ENCODE results near the gene TMEM269.
A peak's percentile ranks its signal among the peaks of the same experiment; 100 is the strongest.
"Not testable (repeated sequence)": the region's sequence is repeated elsewhere in the genome, so short reads cannot be mapped to it uniquely, and the experiment has no call there.

The TMEM269 gene

GRCh38 chr1:42750041-42750440, 34.8 kb upstream of the TMEM269 start:
- no peak for DNase-seq
- Histone ChIP-seq H3K79me2 (ENCODE audit: control insufficient read depth, insufficient read depth, low read length) (no peaks in the 10 kb centered on the region), H3K27me3 (ENCODE audit: insufficient read depth, low read length, poor library complexity) (no peaks in the 10 kb centered on the region), H3K4me1 (ENCODE audit: control insufficient read depth, low read depth, low read length) (no peaks in the 10 kb centered on the region), H4K8ac (ENCODE audit: low read depth, low read length) (no peak overlapping the region), H3K36me3 (ENCODE audit: control insufficient read depth, insufficient read depth, low read length) (peaks cover 23% of the 10 kb centered on the region), H3K4me3 (ENCODE audit: low read length) (no peak overlapping the region), H3K23ac (ENCODE audit: low read length) (no peak overlapping the region), H3K56ac (ENCODE audit: low read length) (no peak overlapping the region), H2AK5ac (ENCODE audit: low read length) (no peak overlapping the region), H3K4me2 (ENCODE audit: low read length) (no peak overlapping the region), H4K5ac (ENCODE audit: low read length) (no peak overlapping the region), H2BK5ac (ENCODE audit: low read length) (no peak overlapping the region), H2BK120ac (ENCODE audit: low read depth, low read length) (no peak overlapping the region), H3K79me1 (ENCODE audit: low read length) (no peaks in the 10 kb centered on the region), H2BK15ac (replicated peaks; ENCODE audit: low read depth) (no peak overlapping the region), H3K9ac (ENCODE audit: low read length) (no peak overlapping the region), H3K27ac (ENCODE audit: low read depth, low read length) (no peak overlapping the region), H3K18ac (ENCODE audit: low read length) (no peak overlapping the region), H3K4ac (ENCODE audit: low read depth, low read length) (no peak overlapping the region)
- no CpG with 5 or more reads among the region's 12 CpGs for WGBS (ENCODE audit: extremely low coverage, insufficient coverage, low lambda C conversion rate)

- not testable (repeated sequence) for H2AK5ac ChIP-seq (ENCODE audit: low read length); H3K79me2 ChIP-seq (ENCODE audit: control insufficient read depth, insufficient read depth, low read length); H3K4me1 ChIP-seq (ENCODE audit: control insufficient read depth, low read depth, low read length); H3K23ac ChIP-seq (ENCODE audit: low read length); H3K4me2 ChIP-seq (ENCODE audit: low read length); H2BK15ac ChIP-seq (replicated peaks; ENCODE audit: low read depth); H3K4ac ChIP-seq (ENCODE audit: low read depth, low read length); DNase-seq; H4K5ac ChIP-seq (ENCODE audit: low read length); H3K56ac ChIP-seq (ENCODE audit: low read length); H2BK5ac ChIP-seq (ENCODE audit: low read length); H3K27me3 ChIP-seq (ENCODE audit: insufficient read depth, low read length, poor library complexity); H3K27ac ChIP-seq (ENCODE audit: low read depth, low read length); H3K79me1 ChIP-seq (ENCODE audit: low read length); H4K8ac ChIP-seq (ENCODE audit: low read depth, low read length); H3K18ac ChIP-seq (ENCODE audit: low read length); H3K9ac ChIP-seq (ENCODE audit: low read length); H2BK120ac ChIP-seq (ENCODE audit: low read depth, low read length)
- Histone ChIP-seq H3K36me3 (ENCODE audit: control insufficient read depth, insufficient read depth, low read length) (peaks cover 23% of the 10 kb centered on the region), H3K4me3 (ENCODE audit: low read length) (peak overlapping the region; percentile 8)
- WGBS (ENCODE audit: extremely low coverage, insufficient coverage, low lambda C conversion rate), result no CpG with 5 or more reads among the region's 8 CpGs
These were observed 33.2 kb upstream of the TMEM269 start for GRCh38 chr1:42751511-42752070.

- no CpG with 5 or more reads among the region's 6 CpGs for WGBS (ENCODE audit: extremely low coverage, insufficient coverage, low lambda C conversion rate)
- Histone ChIP-seq H3K4me3 (ENCODE audit: low read length) (no peak overlapping the region), H2BK15ac (replicated peaks; ENCODE audit: low read depth) (no peak overlapping the region), H3K4me1 (ENCODE audit: control insufficient read depth, low read depth, low read length) (no peaks in the 10 kb centered on the region), H4K8ac (ENCODE audit: low read depth, low read length) (no peak overlapping the region), H2BK120ac (ENCODE audit: low read depth, low read length) (no peak overlapping the region), H3K56ac (ENCODE audit: low read length) (no peak overlapping the region), H2BK5ac (ENCODE audit: low read length) (no peak overlapping the region), H3K79me2 (ENCODE audit: control insufficient read depth, insufficient read depth, low read length) (no peaks in the 10 kb centered on the region), H3K36me3 (ENCODE audit: control insufficient read depth, insufficient read depth, low read length) (peaks cover 23% of the 10 kb centered on the region), H3K18ac (ENCODE audit: low read length) (no peak overlapping the region), H3K4me2 (ENCODE audit: low read length) (no peak overlapping the region), H3K23ac (ENCODE audit: low read length) (no peak overlapping the region), H3K4ac (ENCODE audit: low read depth, low read length) (no peak overlapping the region), H3K27ac (ENCODE audit: low read depth, low read length) (no peak overlapping the region), H3K27me3 (ENCODE audit: insufficient read depth, low read length, poor library complexity) (no peaks in the 10 kb centered on the region), H3K79me1 (ENCODE audit: low read length) (no peaks in the 10 kb centered on the region), H4K5ac (ENCODE audit: low read length) (no peak overlapping the region), H3K9ac (ENCODE audit: low read length) (no peak overlapping the region), H2AK5ac (ENCODE audit: low read length) (no peak overlapping the region)
- no peak for DNase-seq
These were observed 32.5 kb upstream of the TMEM269 start for GRCh38 chr1:42752284-42752683.

- Histone ChIP-seq H3K18ac (ENCODE audit: low read length) (no peak overlapping the region), H4K5ac (ENCODE audit: low read length) (no peak overlapping the region), H2BK120ac (ENCODE audit: low read depth, low read length) (no peak overlapping the region), H3K4me2 (ENCODE audit: low read length) (no peak overlapping the region), H3K4ac (ENCODE audit: low read depth, low read length) (no peak overlapping the region), H3K23ac (ENCODE audit: low read length) (no peak overlapping the region), H3K27me3 (ENCODE audit: insufficient read depth, low read length, poor library complexity) (no peaks in the 10 kb centered on the region), H2BK15ac (replicated peaks; ENCODE audit: low read depth) (no peak overlapping the region), H3K4me3 (ENCODE audit: low read length) (no peak overlapping the region), H4K8ac (ENCODE audit: low read depth, low read length) (no peak overlapping the region), H3K79me1 (ENCODE audit: low read length) (no peaks in the 10 kb centered on the region), H3K9ac (ENCODE audit: low read length) (no peak overlapping the region), H3K79me2 (ENCODE audit: control insufficient read depth, insufficient read depth, low read length) (no peaks in the 10 kb centered on the region), H2AK5ac (ENCODE audit: low read length) (no peak overlapping the region), H3K56ac (ENCODE audit: low read length) (no peak overlapping the region), H2BK5ac (ENCODE audit: low read length) (no peak overlapping the region), H3K36me3 (ENCODE audit: control insufficient read depth, insufficient read depth, low read length) (peaks cover 27% of the 10 kb centered on the region), H3K4me1 (ENCODE audit: control insufficient read depth, low read depth, low read length) (no peaks in the 10 kb centered on the region), H3K27ac (ENCODE audit: low read depth, low read length) (no peak overlapping the region)
- no peak for DNase-seq
- WGBS (ENCODE audit: extremely low coverage, insufficient coverage, low lambda C conversion rate), result no CpG with 5 or more reads among the region's 1 CpG
These were observed 31.7 kb upstream of the TMEM269 start for GRCh38 chr1:42753070-42753469.

GRCh38 chr1:42756956-42757891, 27.6 kb upstream of the TMEM269 start:
- H3K36me3 ChIP-seq (ENCODE audit: control insufficient read depth, insufficient read depth, low read length), result peaks cover 25% of the 10 kb centered on the region
- no peaks in the 10 kb centered on the region for H3K4me1 ChIP-seq (ENCODE audit: control insufficient read depth, low read depth, low read length)
- no peak overlapping the region for H2BK15ac ChIP-seq (replicated peaks; ENCODE audit: low read depth)
- no peak overlapping the region for H2BK120ac ChIP-seq (ENCODE audit: low read depth, low read length)
- no peak overlapping the region for H3K56ac ChIP-seq (ENCODE audit: low read length)
- H3K27ac ChIP-seq (ENCODE audit: low read depth, low read length), result no peak overlapping the region
- no peak overlapping the region for H3K23ac ChIP-seq (ENCODE audit: low read length)
- H3K4ac ChIP-seq (ENCODE audit: low read depth, low read length), result no peak overlapping the region
- H3K4me3 ChIP-seq (ENCODE audit: low read length), result no peak overlapping the region
- H3K79me2 ChIP-seq (ENCODE audit: control insufficient read depth, insufficient read depth, low read length), result no peaks in the 10 kb centered on the region
- no peak overlapping the region for H3K9ac ChIP-seq (ENCODE audit: low read length)
- H3K18ac ChIP-seq (ENCODE audit: low read length), result no peak overlapping the region
- H4K8ac ChIP-seq (ENCODE audit: low read depth, low read length), result no peak overlapping the region
- no peak overlapping the region for H2AK5ac ChIP-seq (ENCODE audit: low read length)
- H2BK5ac ChIP-seq (ENCODE audit: low read length), result no peak overlapping the region
- H4K5ac ChIP-seq (ENCODE audit: low read length), result no peak overlapping the region
- H3K4me2 ChIP-seq (ENCODE audit: low read length), result no peak overlapping the region
- WGBS (ENCODE audit: extremely low coverage, insufficient coverage, low lambda C conversion rate), result no CpG with 5 or more reads among the region's 17 CpGs
- no peaks in the 10 kb centered on the region for H3K27me3 ChIP-seq (ENCODE audit: insufficient read depth, low read length, poor library complexity)
- no peaks in the 10 kb centered on the region for H3K79me1 ChIP-seq (ENCODE audit: low read length)
- DNase-seq, result peak; percentile 90

Measured in mesendoderm (in vitro differentiated cells).